Activated gamma-delta T cell treated with Interleukin-2 at 50 U/mL for 16 hours (primary cell): Measurements from ENCODE around the gene RAB6A.
"Not testable (repeated sequence)": the region's sequence is repeated elsewhere in the genome, so short reads cannot be mapped to it uniquely, and the experiment has no call there.

Source experiments
- DNase-seq: peaks from one replicate; pipeline ENCODE4 v3.0.0-alpha.2; 2020

The RAB6A gene

DNA sequence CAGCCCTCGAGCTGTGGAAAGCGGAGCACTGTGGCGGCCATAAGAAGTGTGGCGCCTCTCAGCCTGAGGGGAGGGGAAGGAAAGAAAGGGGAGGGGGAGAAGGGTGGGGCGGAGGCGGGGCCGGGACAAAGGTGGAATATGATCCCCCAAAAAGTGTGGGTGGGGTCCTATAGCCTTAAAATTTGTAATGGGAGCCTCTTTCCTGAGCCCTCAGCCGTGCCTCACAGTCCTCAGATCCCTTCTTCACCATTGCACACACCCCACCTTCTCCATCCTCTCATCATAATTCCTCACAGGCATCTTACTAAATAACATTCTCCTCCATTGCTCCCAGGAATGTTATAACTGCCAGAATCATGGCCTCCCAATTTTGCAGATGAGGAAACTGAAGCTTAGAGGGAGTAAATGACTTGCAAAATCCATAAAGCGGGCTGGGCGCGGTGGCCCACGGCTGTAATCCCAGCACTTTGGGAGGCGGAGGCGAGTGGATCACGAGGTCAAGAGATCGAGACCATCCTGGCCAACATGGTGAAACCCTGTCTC, 600 bp upstream of the RAB6A start:
- no peak for DNase-seq

DNA sequence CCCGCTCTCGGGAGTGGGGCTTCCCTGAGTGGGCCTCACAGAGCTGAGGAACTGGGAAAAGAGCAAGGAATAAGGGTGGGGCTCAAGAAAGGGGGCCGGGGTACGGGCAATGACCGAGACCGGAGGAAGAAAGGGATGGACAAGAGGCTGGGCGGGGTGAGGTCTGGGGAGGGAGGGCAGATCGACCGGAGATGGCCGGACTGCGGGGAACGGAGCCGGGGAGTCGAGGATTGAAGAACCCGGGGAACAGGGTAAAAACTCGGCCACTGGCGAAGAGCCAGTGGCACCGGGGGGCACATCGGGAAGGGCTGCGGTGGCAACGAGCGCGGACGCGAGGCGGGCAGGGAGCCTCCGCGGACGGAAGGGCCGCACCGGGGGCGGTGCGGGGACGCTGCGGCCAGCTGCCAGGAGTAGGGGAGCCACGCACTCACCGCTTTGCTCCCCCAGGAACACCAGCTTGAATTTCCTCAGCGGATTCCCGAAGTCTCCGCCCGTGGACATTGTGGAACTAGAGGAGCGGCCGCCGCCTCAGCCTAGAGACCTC, 667 bp downstream of the RAB6A start:
- peak; percentile 7 for DNase-seq

DNA sequence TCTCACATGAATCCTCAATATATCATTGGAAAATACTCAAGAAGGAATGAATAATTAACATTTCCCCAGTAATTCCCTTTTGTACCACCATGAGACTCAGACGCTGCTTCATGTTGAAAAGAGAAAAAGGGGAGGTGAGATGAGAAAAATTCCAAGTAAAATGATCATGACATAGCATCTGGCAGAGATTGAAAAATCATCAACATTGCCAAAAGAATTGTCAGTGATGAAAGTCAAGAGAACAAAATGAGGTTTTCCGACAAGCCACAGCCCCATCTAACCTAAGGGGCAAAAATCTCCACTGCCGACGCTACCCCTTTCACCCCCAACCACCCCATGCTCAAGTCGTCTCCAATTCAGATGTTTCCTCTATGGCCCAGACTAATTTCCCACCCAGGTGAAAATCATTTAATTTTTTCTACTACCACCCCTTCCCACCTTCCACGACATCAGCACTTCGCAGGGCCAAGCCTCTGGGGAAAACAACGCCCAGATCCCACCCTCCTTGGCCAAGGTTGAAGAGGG, 1.2 kb downstream of the RAB6A start:
- no peak for DNase-seq

DNA sequence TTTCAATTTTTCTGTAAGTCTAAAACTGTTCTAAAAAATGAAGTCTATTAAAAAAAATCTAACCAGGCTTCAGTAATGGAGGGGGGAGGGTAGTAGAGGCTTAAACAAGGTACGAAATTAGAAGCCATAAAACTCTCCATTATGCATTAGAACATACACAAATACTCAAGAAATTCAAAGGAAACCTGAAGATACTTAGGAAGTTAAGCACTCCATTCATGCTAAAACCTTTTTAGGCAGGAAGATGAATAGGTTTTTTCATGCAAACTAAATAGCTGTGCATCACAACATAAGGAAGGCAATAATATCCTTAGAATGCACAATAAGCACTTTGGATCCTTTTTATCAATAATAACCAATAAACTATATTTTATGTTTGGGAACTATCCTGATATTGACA, 2.4 kb downstream of the RAB6A start:
- no peak for DNase-seq

DNA sequence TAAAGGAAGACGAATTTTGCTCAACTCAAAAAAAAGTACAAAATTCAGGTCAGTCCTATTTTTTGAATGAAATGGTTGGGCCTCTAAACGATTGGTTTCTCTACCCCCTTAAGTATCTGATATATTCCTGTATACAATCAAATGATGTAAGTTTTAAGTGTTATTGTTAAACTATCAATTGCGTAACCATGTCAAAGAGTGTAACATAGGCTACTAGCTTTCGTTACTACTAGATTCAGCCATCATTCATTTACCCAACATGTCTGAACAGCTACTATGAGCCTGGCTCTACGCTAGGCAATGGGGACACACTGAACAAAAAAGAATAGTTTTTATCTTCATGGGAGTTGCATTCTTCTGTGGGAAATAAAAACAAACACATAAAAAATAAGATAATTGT, 3.3 kb downstream of the RAB6A start:
- DNase-seq = no peak

DNA sequence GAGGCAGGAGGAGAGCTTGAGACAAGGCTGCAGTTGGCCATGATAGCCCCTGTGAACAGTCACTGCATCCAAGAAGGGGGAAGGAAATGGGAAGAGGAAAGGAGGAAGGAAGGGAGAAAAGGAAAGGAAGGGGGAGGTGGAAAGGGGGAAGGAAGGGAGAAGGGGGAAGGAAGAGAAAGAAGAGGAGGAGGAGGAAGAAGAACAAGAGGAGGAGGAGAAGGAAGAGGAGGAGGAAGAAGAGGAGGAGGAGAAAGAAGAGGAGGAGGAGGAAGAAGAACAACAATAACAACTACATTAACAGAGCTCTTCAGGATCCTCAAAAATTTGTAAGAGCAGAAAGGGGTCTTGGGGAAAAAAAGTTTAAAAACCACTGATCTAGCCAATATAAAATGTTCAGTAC, 5.2 kb downstream of the RAB6A start:
- DNase-seq = no peak

DNA sequence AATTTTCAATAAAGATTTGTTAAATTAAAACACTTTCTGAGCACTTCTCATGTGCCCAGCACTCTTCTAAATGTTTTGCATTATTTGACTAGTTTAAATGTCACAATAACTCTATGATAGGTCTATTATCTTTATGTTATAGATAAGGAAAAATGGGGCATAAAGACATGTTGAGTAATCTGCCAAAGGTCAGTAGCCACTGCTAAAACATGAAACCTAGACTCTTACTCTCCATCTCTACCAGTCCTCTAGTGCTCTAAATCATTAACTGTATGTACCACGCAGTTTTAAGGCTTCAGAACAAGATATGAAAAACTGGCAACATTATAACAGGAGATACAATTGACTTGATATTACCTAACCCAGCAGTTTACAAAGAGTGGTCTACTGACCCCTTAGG, 6.9 kb downstream of the RAB6A start:
- DNase-seq = no peak

DNA sequence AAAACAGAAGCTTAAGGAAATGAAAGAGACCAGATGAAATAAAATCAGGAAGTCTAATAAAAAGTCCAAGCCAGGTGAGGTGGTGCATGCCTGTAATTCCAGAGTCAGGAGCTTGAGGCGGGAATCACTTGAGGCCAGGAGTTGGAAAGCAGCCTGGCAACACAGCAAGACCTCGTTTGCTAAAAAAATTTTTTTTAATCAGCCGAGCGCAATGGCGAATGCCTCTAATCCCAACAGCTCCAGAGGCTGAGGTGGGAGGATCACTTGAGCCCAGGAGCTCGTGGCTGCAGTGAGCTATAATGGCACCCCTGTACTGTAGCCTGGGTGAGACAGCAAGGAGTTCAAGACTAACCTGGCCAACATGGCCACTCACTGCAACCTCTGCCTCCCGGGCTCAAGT, 8.0 kb downstream of the RAB6A start:
- no peak for DNase-seq

DNA sequence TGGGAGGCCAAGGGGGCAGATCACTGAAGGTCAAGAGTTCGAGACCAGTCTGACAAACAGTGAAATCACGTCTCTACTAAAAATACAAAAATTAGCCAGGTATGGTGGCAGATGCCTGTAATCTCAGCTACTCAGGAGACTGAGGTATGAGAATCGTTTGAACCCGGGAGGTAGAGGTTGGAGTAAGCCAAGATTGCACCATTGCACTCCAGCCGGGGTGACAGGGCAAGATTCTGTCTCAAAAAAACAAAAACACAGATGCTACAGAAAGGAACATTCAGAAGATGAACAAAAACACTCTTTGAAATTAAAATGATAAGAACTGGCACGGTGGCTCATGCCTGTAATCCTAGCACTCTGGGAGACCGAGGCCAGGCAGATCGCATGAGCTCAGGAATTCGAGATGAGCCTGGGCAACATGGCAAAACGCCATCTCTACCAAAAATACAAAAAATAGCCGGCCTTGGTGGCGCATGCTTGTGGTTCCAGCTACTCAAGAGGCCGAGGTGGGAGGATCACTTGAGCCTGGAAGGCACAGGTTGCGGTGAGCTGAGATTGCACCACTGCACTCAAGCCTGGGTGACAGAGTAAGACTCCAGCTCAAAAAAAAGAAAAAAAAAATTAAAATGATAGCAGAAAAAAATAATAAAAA, 8.5 kb downstream of the RAB6A start:
- no peak for DNase-seq

DNA sequence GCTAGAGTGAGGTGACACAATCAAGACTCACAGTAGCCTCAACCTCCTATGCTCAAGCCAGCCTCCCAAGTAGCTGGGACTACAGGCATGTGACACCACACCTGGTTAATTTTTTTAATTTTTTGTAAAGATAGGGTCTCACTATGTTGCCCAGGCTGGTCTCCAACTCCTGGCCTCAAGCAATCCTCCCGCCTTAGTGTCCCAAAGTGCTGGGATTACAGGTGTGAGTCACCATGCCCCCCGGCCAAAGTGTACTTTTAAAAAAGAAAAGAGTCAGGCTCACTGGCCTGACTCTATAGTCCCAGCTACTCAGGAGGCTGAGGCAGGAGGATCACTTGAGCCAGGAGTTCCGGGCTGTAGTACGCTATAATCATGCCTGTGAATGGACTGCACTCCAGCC, 10.0 kb downstream of the RAB6A start:
- DNase-seq = not testable (repeated sequence)

DNA sequence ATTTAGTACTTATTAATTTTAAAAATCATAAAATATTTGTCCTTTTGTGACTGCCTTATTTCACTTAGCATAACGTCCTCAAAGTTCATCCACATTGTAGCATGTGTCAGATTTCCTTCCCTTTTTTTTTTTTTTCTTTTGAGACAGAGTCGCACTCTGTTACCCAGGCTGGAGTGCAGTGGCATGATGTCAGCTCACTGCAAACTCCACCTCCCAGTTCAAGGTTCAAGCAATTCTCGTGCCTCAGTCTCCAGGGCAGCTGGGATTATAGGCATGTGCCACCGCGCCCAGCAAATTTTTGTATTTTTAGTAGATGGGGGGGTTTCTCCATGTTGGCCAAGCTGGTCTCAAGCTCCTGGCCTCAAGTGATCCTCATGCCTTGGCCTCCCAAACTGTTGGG, 10.6 kb downstream of the RAB6A start:
- no peak for DNase-seq

DNA sequence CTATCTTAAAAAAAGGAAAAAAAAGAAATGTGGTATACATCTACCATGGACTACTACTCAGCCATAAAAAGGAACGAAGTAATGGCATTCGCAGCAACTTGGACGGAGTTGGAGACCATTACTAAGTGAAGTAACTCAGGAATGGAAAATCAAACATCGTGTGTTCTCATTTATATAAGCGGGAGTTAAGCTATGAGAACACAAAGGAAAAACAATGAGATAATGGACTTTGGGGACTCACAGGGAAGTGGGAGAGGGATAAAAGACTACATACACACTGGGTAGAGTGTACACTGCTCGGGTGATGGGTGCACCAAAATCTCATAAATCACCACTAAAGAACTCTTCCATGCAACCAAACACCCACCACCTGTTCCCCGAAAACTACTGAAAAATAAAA, 11.8 kb downstream of the RAB6A start:
- no peak for DNase-seq

DNA sequence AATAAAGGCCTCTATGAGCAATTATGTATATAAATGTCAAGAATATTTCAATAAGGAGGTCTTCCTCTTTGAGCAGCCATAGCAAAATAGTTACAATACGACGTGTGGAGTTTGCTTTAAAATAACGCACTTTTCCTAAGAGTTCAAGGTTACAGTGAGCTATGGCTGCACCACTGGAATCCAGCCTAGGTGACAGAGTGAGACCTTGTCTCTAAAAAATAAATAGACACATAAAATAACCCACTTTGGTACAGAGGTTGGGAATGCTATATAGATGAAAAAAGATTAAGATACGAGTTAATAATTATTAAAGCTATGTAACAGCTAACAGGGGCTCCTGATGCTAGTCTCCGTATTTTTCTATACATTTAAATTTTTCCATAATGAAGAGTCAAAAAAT, 12.6 kb downstream of the RAB6A start:
- no peak for DNase-seq

DNA sequence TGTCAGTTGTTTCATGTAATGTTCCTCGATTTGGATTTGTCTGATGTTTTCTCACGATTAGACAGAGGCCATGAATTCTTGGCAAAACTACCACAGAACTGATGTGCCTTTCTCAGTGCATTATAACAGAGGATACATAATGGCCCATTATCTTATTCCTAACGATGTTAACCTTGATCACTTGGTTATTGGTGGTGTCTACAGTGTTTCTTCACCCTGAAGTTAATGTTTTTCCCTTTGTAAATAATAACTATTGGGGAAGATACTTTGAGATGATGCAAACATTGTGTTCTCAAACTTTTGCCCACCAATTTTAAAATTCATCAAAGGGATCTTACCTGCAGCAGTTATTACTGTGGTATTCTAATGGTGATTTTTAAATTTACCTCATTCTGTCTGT, 13.1 kb downstream of the RAB6A start:
- DNase-seq = no peak

DNA sequence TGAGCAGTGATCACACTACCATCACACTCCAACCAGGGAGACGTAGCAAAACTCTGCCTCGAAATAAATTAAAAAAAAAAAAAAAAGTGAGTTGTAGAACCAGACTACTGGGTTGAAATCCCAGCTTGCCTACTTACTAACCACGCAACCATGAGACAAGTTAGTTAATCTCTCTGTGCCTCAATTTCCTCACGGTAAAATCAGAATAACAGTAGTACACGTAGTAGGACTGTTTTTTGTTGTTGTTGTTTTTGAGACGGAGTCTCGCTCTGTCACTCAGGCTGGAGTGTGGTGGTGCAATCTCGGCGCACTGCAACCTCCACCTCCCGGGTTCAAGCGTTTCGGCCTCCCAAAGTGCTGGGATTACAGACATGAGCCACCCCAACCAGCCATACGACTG, 14.2 kb downstream of the RAB6A start:
- DNase-seq = no peak

DNA sequence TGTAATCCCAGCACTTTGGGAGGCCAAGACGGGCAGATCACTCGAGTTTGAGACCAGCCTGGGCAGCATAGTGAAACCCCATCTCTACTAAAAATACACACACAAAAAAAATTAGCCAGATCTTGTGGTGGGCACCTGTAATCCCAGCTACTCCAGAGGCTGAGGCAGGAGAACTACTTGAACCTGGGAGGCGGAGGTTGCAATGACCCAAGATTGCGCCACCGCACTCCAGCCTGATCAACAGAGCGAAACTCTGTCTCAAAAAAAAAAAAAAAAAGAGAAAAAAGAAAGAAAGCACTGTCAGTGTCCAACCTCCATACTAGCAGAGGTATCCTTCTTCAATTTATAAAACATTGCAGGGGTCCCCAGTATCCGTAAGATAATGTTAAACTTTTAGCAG, 17.8 kb downstream of the RAB6A start:
- DNase-seq = no peak

DNA sequence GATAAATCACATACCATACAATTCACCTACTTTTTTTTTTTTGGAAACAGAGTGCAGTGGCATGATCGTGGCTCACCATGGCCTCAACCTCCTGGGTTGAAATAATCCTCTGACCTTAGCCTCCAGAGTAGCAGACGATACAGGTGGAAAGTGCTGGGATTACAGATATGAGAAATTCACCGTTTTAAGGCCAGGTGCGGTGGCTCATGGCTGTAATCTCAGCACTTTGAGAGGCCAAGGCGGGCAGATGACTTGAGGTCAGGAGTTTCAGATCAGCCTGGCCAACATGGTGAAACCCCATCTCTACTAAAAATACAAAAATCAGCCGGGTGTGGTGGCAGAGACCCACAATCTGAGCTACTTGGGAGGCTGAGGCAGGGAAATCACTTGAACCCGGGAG, 24.9 kb downstream of the RAB6A start:
- DNase-seq = not testable (repeated sequence)

DNA sequence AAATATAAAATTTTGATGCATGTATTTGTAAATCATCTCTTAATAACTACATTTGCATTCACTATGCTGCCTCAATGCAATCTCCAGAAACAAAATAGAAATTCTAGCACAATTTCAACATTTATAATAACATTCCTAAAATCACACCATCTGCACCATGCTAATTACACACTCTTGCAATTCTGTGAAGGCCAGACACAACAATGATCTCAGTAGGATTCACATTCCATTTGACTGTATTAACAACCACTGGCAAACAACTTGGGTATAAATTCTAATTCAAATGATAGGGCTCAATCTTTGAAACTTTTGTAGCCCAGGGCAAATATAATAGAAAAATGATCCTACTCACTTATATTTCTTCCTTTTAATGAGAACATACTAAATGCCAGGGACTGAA, 25.9 kb downstream of the RAB6A start:
- DNase-seq = no peak

DNA sequence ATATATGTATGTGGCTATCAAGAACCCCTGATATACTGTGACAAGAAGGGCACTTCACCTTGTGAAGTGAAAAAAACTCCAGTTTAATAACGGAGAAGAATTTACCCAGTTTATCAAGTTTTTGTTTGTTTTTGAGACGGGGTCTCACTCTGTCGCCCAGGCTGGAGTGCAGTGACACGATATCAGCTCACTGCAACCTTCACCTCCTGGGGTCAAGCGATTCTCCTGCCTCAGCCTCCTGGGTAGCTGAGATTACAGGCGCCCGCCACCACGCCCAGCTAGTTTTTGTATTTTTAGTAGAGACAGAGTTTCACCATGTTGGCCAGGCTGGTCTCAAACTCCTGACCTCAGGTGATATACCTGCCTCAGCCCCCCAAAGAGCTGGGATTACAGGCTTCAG, 26.9 kb downstream of the RAB6A start:
- DNase-seq = not testable (repeated sequence)

DNA sequence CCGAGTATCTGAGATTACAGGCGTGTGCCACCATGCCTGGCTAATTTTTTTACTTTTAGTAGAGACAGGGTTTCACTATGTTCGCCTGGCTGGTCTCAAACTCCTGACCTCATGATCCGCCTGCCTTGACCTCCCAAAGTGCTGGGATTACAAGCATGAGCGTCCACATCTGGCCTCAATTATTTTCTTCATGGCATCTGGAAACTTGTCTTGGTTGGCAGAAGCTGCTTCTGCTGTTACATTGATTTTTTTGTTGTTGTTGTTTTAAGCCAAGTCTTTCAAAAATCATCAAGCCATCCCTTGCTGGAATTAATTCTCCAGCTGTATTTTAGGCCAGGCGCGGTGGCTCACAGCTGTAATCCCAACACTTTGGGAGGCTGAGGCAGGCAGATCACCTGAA, 27.9 kb downstream of the RAB6A start:
- DNase-seq = not testable (repeated sequence)

DNA sequence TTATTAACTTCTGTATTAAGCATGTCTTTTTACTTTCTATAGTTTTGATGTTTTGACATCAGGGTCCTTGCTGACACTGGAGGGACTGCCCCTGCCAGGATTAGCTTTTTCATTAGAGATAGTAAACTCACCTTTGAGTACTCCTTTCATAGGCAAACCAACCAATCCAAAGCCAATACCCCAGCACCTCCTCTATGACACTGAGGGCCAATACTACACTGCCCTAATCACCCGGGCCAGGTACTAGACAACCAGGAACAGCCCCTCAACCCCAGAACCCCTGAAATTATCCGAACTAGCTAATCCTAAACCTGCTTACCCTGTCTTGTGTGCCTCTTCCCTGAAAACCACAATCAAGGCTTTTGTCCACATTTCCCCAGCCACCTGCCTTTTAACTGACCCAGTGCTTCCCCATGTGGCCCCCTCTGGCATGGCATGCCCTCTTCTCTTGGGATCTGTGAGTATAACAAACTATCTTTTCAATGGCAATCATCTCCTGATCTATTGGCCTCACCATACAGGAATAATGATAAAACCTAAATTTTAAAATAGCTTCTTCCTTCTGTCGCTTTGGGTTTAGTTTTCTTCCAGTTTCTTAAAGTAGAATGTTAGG, 31.2 kb downstream of the RAB6A start:
- DNase-seq = no peak

DNA sequence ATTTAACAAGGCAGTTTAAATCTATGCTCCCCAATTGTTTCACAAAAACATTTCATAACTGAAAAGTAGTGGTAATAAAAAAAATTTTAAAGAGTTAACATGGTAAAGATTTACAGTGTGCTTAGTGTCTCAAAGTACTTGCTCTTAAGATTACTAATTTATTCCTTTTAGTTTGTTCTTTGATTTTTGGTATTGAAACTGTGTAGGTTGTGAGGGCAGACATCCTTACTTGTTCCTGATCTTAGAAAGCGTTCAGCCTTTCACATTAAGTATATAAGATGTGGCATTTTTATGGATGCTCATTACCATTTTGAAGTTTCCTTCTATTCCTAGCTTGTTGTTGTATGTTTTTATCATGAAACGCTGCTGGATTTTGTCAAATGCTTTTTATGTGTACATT, 32.9 kb downstream of the RAB6A start:
- no peak for DNase-seq

DNA sequence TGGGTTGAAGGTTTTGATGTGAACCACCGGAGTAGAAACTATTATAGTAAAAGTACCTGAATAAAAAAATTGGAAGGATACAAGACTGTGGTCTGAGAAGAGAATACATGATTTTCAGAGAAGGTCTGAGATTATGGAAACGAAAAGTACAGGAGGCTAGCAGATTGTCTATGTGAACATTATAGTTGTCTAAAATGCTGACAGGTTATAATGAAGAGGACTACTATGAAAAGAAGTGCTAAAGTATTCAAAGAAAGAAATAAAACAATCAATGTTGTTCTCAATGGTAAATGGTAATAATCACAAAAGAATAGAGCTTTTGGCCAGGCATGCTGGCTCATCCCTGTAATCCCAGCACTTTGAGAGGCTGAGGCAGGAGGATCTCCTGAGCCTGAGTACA, 34.0 kb downstream of the RAB6A start:
- DNase-seq = no peak

DNA sequence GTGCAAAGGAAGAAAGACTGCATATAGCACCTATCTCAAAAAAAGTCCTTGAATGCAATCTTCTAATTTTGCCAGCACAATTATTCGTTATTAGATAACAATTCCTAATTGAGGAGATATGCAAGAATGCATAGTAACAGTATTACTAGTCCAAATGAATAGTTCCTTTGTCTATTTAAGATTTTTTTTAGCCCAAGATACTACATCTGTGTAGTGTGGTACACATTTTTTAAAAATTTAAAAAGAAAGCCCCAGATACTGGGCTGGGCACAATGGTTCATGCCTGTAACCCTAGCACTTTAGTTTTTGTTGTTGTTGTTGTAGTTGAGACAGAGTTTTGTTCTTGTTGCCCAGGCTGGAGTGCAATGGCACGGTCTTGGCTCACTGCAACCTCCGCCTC, 43.7 kb downstream of the RAB6A start:
- no peak for DNase-seq
